GM12878 (cell line): Measurements from ENCODE around the gene ADGB. TPM values are rescaled to one million over a fixed set of nuclear protein-coding genes. Genes with fewer than 3 reads are reported as not detected.

ENCODE experiments used
- ATAC-seq: fragments of 200-7000 bp; cut with Tn5 transposase; 3 replicates; pipeline ENCODE4 v1.9.1; 2020; ENCODE audit warnings: mild to moderate bottlenecking, moderate library complexity
- BruUV-seq: library from RNA; stranded (reverse); fragments of 400-500 nt; replicated peaks from 2 replicates; lab custom pipeline; 2021; lab: Mats Ljungman, UMichigan
- CTCF ChIA-PET: fragments of 300-600 bp; sonication (Branson Sonifier 250); formaldehyde crosslinking; extraction: SDS; loops from one replicate; lab custom pipeline; 2021; ENCODE audit warnings: inconsistent platforms; lab: Yijun Ruan, JAX
- POLR2A ChIA-PET: fragments of 350-600 bp; formaldehyde crosslinking; extraction: SDS; loops from one replicate; lab custom pipeline; 2021; ENCODE audit warnings: inconsistent platforms; lab: Charles Lee
- RAD21 ChIA-PET: fragments of 300-600 bp; sonication (Branson Sonifier 250); formaldehyde crosslinking; loops from one replicate; lab custom pipeline; 2023; ENCODE audit warnings: antibody characterized with exemption; ENCODE audit not compliant: unreplicated experiment; lab: Charles Lee
- SMC1A ChIA-PET: fragments of 300-600 bp; sonication (Branson Sonifier 250); formaldehyde crosslinking; loops from one replicate; lab custom pipeline; 2023; ENCODE audit not compliant: unreplicated experiment, uncharacterized antibody; lab: Charles Lee
- DNase-seq: peaks from one replicate; pipeline ENCODE4 v3.0.0-alpha.2; 2011; ENCODE audit warnings: low read depth, low spot score
- FAIRE-seq: peaks from 3 replicates; lab custom pipeline; 2011; peaks lifted over from hg19 to GRCh38; lab: Jason Lieb, UNC
- H2AFZ ChIP-seq: 2 replicates; pipeline ENCODE4 v1.6.0; 2011; ENCODE audit warnings: low read depth, low read length, control low read depth; ENCODE audit not compliant: control insufficient read depth
- H3K27ac ChIP-seq: 2 replicates; pipeline ENCODE4 v1.5.1; 2011; ENCODE audit warnings: control low read depth; ENCODE audit not compliant: control insufficient read depth, insufficient read depth
- H3K27me3 ChIP-seq, 2 experiments: replicated peaks in 1 of 2; 2 replicates each; pipeline versions ENCODE4 v1.6.0 to v1.6.1; 2011; ENCODE audit warnings: low read length in 1 of 2; ENCODE audit not compliant: control insufficient read depth in 2 of 2, insufficient read depth in 2 of 2
- H3K36me3 ChIP-seq, 2 experiments: 2 replicates each; pipeline ENCODE4 v1.5.1; 2011; ENCODE audit warnings: low read length in 1 of 2; ENCODE audit not compliant: control insufficient read depth in 2 of 2, insufficient read depth in 2 of 2
- H3K4me1 ChIP-seq: 2 replicates; pipeline ENCODE4 v1.6.1; 2011; ENCODE audit warnings: mild to moderate bottlenecking, low read length, moderate library complexity, mixed read lengths; ENCODE audit not compliant: control insufficient read depth, insufficient read depth
- H3K4me2 ChIP-seq: 2 replicates; pipeline ENCODE4 v1.6.0; 2011; ENCODE audit warnings: control low read depth; ENCODE audit not compliant: control insufficient read depth, insufficient read depth
- H3K4me3 ChIP-seq: fragments of 200-600 bp; sonication (generic); 2 replicates; pipeline ENCODE4 v1.5.1; 2016
- H3K79me2 ChIP-seq: 2 replicates; pipeline ENCODE4 v1.6.0; 2011; ENCODE audit warnings: low read length; ENCODE audit not compliant: control insufficient read depth, insufficient read depth
- H3K9ac ChIP-seq: 2 replicates; pipeline ENCODE4 v1.8.0; 2011; ENCODE audit warnings: low read length, control low read depth, mixed read lengths; ENCODE audit not compliant: control insufficient read depth, insufficient read depth
- H3K9me3 ChIP-seq: replicated peaks from 3 replicates; pipeline ENCODE4 v1.5.1; 2011; ENCODE audit warnings: mild to moderate bottlenecking, low read length; ENCODE audit not compliant: control insufficient read depth, insufficient read depth
- H4K20me1 ChIP-seq: 2 replicates; pipeline ENCODE4 v1.6.0; 2011; ENCODE audit not compliant: control insufficient read depth, insufficient read depth
- ATF7 ChIP-seq: fragments of 450-650 bp; IDR thresholded peaks from 2 replicates; pipeline ENCODE4 v1.6.1; 2016; ENCODE audit warnings: low read depth, mild to moderate bottlenecking
- BCL3 ChIP-seq: IDR thresholded peaks from 2 replicates; pipeline ENCODE4 v1.6.1; 2011; ENCODE audit warnings: borderline replicate concordance, low read depth, mild to moderate bottlenecking, moderate library complexity, low read length; ENCODE audit not compliant: insufficient read depth, poor library complexity, severe bottlenecking
- CHD1 ChIP-seq: IDR thresholded peaks from 2 replicates; pipeline ENCODE4 v1.6.1; 2012; ENCODE audit warnings: low read depth, low read length, improper control_type of control experiment
- CTCF ChIP-seq, 3 experiments: IDR thresholded peaks in 2 of 3; conservative IDR thresholded peaks in 1 of 3; 2 replicates each; pipeline ENCODE4 v1.5.1; 2011; ENCODE audit warnings: low read depth in 3 of 3, low read length in 3 of 3, mild to moderate bottlenecking in 3 of 3, control low read depth in 2 of 3, moderate library complexity in 2 of 3, inconsistent platforms in 1 of 3, mixed read lengths in 1 of 3; ENCODE audit not compliant: control insufficient read depth in 2 of 3, insufficient read depth in 1 of 3; ENCODE audit errors: extremely low read depth in 1 of 3
- GATAD2B ChIP-seq: fragments of 450-650 bp; conservative IDR thresholded peaks from 2 replicates; pipeline ENCODE4 v1.6.1; 2017; ENCODE audit warnings: low read depth, mild to moderate bottlenecking, moderate library complexity
- MTA2 ChIP-seq: fragments of 450-650 bp; IDR thresholded peaks from 2 replicates; pipeline ENCODE4 v1.6.1; 2016; ENCODE audit warnings: low read depth, mild to moderate bottlenecking, moderate library complexity
- MYB ChIP-seq: fragments of 150-350 bp; IDR thresholded peaks from 2 replicates; pipeline ENCODE4 v1.6.1; 2014; ENCODE audit warnings: mild to moderate bottlenecking, low read depth, low read length, borderline replicate concordance
- POU2F2 ChIP-seq: IDR thresholded peaks from 3 replicates; pipeline ENCODE4 v1.6.1; 2011; ENCODE audit warnings: low read depth, mild to moderate bottlenecking, low read length, borderline replicate concordance
- ZNF24 ChIP-seq: fragments of 450-650 bp; IDR thresholded peaks from 2 replicates; pipeline ENCODE4 v1.6.1; 2017; ENCODE audit warnings: antibody characterized with exemption, mild to moderate bottlenecking
- ZNF274 ChIP-seq: IDR thresholded peaks from one replicate; pipeline ENCODE4 v1.8.0; 2011; ENCODE audit not compliant: insufficient read length, insufficient read depth
- ZNF384 ChIP-seq: IDR thresholded peaks from 2 replicates; pipeline ENCODE4 v1.6.1; 2012; ENCODE audit warnings: low read depth, mild to moderate bottlenecking, low read length, improper control_type of control experiment, borderline replicate concordance
- ZNF592 ChIP-seq: fragments of 450-650 bp; IDR thresholded peaks from 2 replicates; pipeline ENCODE4 v1.6.1; 2017; ENCODE audit warnings: mild to moderate bottlenecking, moderate library complexity
- WGBS: methylation state at CpG from one replicate; pipeline ENCODE4 v1.1.6; 2016; ENCODE audit warnings: low lambda C conversion rate; ENCODE audit not compliant: insufficient replicate concordance, insufficient coverage; ENCODE audit errors: missing lambda C conversion rate; 5-methylcytosine and 5-hydroxymethylcytosine counted together
- in situ Hi-C: fragments of 300-500 bp; cut with MboI; formaldehyde crosslinking; loops from 9 replicates; pipeline ENCODE4 v1.14.3; 2018; ENCODE audit warnings: mixed read lengths
- intact Hi-C: fragments of 100-400 bp; cut with micrococcal nuclease; formaldehyde crosslinking; loops from one replicate; pipeline ENCODE4 v1.14.2; 2022; ENCODE audit not compliant: unreplicated experiment
- polyA plus RNA-seq, 11 experiments: library from polyadenylated mRNA; depleted of rRNA in 4 of 11; unstranded in 6 of 11; stranded (reverse) in 5 of 11; fragments of >200 nt; fragmentation: Nextera tagmentation in 4 of 11; fragmentation: Illumina TruSeq in 1 of 11; extraction: Ambion mirVana in 4 of 11; extraction: Trizol in 1 of 11; gene quantifications; 1 replicate in 1 of 11; 2 replicates in 10 of 11; pipeline versions ENCODE4 v1.2.1 to v1.2.3, GENCODE V29; 2011 to 2016; ENCODE audit warnings: inconsistent platforms in 2 of 11, missing spikeins in 2 of 11, low read depth in 1 of 11
- total RNA-seq, 4 experiments: library from RNA; depleted of rRNA in 3 of 4; stranded (reverse); fragments of >200 nt in 3 of 4; fragmentation: Illumina TruSeq in 1 of 4; extraction: Trizol in 1 of 4; gene quantifications; 2 replicates each; pipeline versions ENCODE4 v1.2.1 to v1.2.3, GENCODE V29; 2013 to 2021
- TF ChIP-seq, protein P1 (sequence below): fragments of 450-650 bp; IDR thresholded peaks from 2 replicates; pipeline ENCODE4 v1.6.1; 2017; ENCODE audit warnings: mild to moderate bottlenecking, low read depth, inconsistent platforms; ENCODE audit not compliant: poor library complexity, severe bottlenecking

The ADGB gene
- total and polyA plus RNA-seq, 10 of the 15 experiments (the other 5 are each of a cell fraction or from before 2014, with no cell fraction given), result not detected

DNA sequence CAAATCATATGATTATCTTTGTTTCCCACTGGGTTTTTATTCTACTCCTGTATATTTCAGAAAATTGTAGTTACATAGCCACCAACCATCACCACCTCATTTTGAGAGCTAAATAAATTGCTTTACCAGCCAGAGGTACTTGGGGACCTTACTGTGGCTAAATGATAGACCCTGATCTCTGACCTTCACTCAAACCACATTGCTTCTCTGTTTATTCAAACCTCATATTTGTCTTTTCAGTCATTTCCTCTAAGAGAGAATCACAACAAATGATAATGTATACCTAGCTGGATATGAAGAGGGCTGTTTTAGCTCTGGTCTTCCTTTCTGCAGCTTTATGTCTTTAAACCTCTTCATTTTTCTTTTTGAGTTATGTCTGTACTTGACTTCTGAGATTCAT is 142.8 kb downstream of the ADGB start (continued):
- TF ChIP-seq ZNF384 (no peak), POU2F2 (no peak), MYB (no peak), GATAD2B (no peak), ZNF592 (no peak)
- TF ChIP-seq, protein P1, sequence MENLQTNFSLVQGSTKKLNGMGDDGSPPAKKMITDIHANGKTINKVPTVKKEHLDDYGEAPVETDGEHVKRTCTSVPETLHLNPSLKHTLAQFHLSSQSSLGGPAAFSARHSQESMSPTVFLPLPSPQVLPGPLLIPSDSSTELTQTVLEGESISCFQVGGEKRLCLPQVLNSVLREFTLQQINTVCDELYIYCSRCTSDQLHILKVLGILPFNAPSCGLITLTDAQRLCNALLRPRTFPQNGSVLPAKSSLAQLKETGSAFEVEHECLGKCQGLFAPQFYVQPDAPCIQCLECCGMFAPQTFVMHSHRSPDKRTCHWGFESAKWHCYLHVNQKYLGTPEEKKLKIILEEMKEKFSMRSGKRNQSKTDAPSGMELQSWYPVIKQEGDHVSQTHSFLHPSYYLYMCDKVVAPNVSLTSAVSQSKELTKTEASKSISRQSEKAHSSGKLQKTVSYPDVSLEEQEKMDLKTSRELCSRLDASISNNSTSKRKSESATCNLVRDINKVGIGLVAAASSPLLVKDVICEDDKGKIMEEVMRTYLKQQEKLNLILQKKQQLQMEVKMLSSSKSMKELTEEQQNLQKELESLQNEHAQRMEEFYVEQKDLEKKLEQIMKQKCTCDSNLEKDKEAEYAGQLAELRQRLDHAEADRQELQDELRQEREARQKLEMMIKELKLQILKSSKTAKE, result no peak

GRCh38 chr6:146753306-146753705 is 154.5 kb downstream of the ADGB start:
- no peak overlapping the region for H3K4me2 ChIP-seq
- H3K36me3 ChIP-seq, result no peaks in the 10 kb centered on the region
- SMC1A ChIA-PET, result no interaction called here
- H3K9ac ChIP-seq, result no peak overlapping the region
- no peak overlapping the region for H2AFZ ChIP-seq
- H3K27ac ChIP-seq, result no peak overlapping the region
- TF ChIP-seq CTCF (IDR thresholded peaks at IDR 0.05 in 2 of 3, conservative IDR thresholded peaks at IDR 0.05 in 1 of 3; ENCODE audit: control insufficient read depth in 2 of 3, extremely low read depth in 1 of 3, insufficient read depth in 1 of 3, low read depth in 3 of 3, low read length in 3 of 3) (no peak), CHD1 (no peak), POU2F2 (no peak), BCL3 (no peak), ZNF24 (no peak), MTA2 (no peak), ZNF274 (no peak), ATF7 (no peak)
- no peaks in the 10 kb centered on the region for H3K27me3 ChIP-seq
- no peaks in the 10 kb centered on the region for H4K20me1 ChIP-seq
- POLR2A ChIA-PET, result no interaction called here
- in situ Hi-C loops, result no loop called here
- no peak for ATAC-seq
- RAD21 ChIA-PET, result no interaction called here
- no peaks in the 10 kb centered on the region for H3K79me2 ChIP-seq
- no peaks in the 10 kb centered on the region for H3K4me1 ChIP-seq
- intact Hi-C loops, result no loop called here
- H3K4me3 ChIP-seq, result no peak overlapping the region
- DNase-seq, result no peak
- no peak for FAIRE-seq
- CTCF ChIA-PET, result no interaction called here
- no peaks in the 10 kb centered on the region for H3K9me3 ChIP-seq
- WGBS, result 4% methylated on average over 2 of the region's 2 CpGs
- BruUV-seq, result no TSS peak
